Measurements from ENCODE around the gene MAN1C1.

GRCh38 chr1:25766721-25767436 lies 150.3 kb downstream of the MAN1C1 start:
- TF ChIP-seq CTCF (IDR thresholded peaks at IDR 0.05) (no peak), POLR2A (IDR thresholded peaks at IDR 0.05) (no peak), EP300 (IDR thresholded peaks at IDR 0.05) (no peak)
